Activated CD4-positive, alpha-beta T cell treated with anti-CD3 and anti-CD28 coated beads for 4 hours (primary cell): ENCODE data around the gene PARD6B.
"Not testable (repeated sequence)": the region's sequence is repeated elsewhere in the genome, so short reads cannot be mapped to it uniquely, and the experiment has no call there.

Source experiments
- DNase-seq, 2 donors: peaks; one replicate each; pipeline ENCODE4 v3.0.0-alpha.2; 2020

The PARD6B gene

GRCh38 chr20:50777373-50777772, 46.0 kb downstream of the PARD6B start:
- no peak for DNase-seq

- DNase-seq = not testable (repeated sequence)
These were observed 47.6 kb downstream of the PARD6B start for GRCh38 chr20:50778994-50779393.

GRCh38 chr20:50783390-50783789, 52.0 kb downstream of the PARD6B start:
- no peak for DNase-seq

- DNase-seq = no peak
These were observed 52.5 kb downstream of the PARD6B start for GRCh38 chr20:50783903-50784302.

- no peak for DNase-seq
These were observed 53.1 kb downstream of the PARD6B start for GRCh38 chr20:50784464-50784863.

- DNase-seq = no peak
These were observed 55.3 kb downstream of the PARD6B start for GRCh38 chr20:50786703-50787102.

GRCh38 chr20:50787181-50787580, 55.8 kb downstream of the PARD6B start:
- DNase-seq = no peak

- no peak for DNase-seq
These were observed 56.9 kb downstream of the PARD6B start for GRCh38 chr20:50788045-50788991.

GRCh38 chr20:50789968-50790650, 58.7 kb downstream of the PARD6B start:
- DNase-seq = no peak

- DNase-seq = peak; percentile 68 to 75
These were observed 59.4 kb downstream of the PARD6B start for GRCh38 chr20:50790651-50791277.

- no peak for DNase-seq
These were observed 61.6 kb downstream of the PARD6B start for GRCh38 chr20:50792708-50793574.

- peak; percentile 31 to 33 for DNase-seq
These were observed 62.2 kb downstream of the PARD6B start for GRCh38 chr20:50793575-50794016.

GRCh38 chr20:50794181-50794845, 62.9 kb downstream of the PARD6B start:
- no peak for DNase-seq

- DNase-seq = peak; percentile 74 to 81
These were observed 63.7 kb downstream of the PARD6B start, which contains the start of gene BCAS4 for GRCh38 chr20:50794846-50795634. TSS of gene BCAS4 (plus strand) at chr20:50795061. CDS start at chr20:50795084, 23 bp downstream.

- DNase-seq = no peak
These were observed 65.8 kb downstream of the PARD6B start for GRCh38 chr20:50797142-50797541.

- DNase-seq = no peak
These were observed 67.3 kb downstream of the PARD6B start for GRCh38 chr20:50798650-50799049.

- no peak for DNase-seq
These were observed 68.0 kb downstream of the PARD6B start for GRCh38 chr20:50799176-50799889.

GRCh38 chr20:50799890-50800550, 68.6 kb downstream of the PARD6B start:
- no peak for DNase-seq

- DNase-seq = not testable (repeated sequence)
These were observed 69.8 kb downstream of the PARD6B start for GRCh38 chr20:50800986-50801746.
